Stimulated activated CD8-positive, alpha-beta memory T cell treated with anti-CD3 and anti-CD28 coated beads, Interleukin-2, amount 100 ng/mL, for 1 hour (primary cell): ENCODE measurements around the gene DBF4.
A peak's percentile ranks its signal among the peaks of the same experiment; 100 is the strongest.
"Not testable (repeated sequence)": the region's sequence is repeated elsewhere in the genome, so short reads cannot be mapped to it uniquely, and the experiment has no call there.

Source experiments
- DNase-seq, 2 donors: peaks; one replicate each; pipeline ENCODE4 v3.0.0-alpha.2; 2020; ENCODE audit warnings: low read depth in 2 of 2

The DBF4 gene, protein sequence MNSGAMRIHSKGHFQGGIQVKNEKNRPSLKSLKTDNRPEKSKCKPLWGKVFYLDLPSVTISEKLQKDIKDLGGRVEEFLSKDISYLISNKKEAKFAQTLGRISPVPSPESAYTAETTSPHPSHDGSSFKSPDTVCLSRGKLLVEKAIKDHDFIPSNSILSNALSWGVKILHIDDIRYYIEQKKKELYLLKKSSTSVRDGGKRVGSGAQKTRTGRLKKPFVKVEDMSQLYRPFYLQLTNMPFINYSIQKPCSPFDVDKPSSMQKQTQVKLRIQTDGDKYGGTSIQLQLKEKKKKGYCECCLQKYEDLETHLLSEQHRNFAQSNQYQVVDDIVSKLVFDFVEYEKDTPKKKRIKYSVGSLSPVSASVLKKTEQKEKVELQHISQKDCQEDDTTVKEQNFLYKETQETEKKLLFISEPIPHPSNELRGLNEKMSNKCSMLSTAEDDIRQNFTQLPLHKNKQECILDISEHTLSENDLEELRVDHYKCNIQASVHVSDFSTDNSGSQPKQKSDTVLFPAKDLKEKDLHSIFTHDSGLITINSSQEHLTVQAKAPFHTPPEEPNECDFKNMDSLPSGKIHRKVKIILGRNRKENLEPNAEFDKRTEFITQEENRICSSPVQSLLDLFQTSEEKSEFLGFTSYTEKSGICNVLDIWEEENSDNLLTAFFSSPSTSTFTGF

DNA sequence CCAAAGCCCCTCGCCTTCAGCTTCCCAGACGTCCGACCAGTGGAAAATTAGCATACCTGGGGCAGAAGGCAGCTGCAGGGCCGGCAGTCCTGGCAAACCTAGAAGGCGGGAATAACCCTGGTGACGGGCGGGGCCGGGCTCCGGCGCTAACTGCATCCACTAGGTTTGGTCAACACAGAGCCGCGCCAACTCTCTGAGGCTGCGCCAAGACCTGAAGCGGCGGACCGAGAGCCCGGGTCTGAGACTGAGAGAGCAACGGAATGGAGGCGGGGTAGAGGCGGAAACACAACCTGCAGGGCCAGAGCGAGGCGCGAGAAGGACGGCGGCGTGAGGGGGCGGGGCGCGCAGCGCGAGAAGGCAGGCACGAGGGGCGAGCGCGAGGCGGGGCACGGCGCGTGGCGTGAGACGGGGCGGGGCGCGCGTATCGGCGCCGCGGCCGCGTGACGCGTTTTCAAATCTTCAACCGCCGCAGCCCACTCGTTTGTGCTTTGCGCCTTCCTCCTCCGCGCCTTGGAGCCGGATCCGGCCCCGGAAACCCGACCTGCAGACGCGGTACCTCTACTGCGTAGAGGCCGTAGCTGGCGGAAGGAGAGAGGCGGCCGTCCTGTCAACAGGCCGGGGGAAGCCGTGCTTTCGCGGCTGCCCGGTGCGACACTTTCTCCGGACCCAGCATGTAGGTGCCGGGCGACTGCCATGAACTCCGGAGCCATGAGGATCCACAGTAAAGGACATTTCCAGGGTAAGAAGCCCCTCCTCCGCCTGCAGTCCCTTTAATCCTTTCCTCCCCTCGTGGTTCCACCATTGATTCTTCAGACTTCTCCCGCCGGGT lies at the start of gene DBF4, which contains the start of gene SLC25A40:
Gene DBF4 (plus strand): TSS at position 454 of the 829 bp plus-strand sequence. CDS start 240 bp downstream, at position 694.
Gene SLC25A40 (minus strand): TSS at position 321 of the 829 bp plus-strand sequence. CDS start 17,633 bp downstream, outside the sequence.
- peak; percentile 89 to 91 for DNase-seq

DNA sequence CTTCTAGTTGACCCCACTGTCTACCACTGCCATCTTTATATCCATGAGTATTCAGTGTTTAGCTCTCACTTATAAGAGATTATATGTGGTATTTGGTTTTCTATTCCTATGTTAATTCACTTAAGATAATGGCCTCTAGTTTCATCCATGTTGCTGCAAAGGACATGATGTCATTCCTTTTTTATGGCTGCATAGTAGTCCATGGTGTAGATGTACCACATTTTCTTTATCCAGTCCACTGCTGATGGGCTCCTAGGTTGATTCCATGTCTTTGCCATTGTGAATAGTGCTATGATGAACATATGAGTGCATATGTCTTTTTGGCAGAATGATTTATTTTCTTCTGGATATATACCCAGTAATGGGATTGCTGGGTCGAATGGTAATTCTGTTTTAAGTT lies 47.9 kb upstream of the DBF4 start:
- DNase-seq, result not testable (repeated sequence)

DNA sequence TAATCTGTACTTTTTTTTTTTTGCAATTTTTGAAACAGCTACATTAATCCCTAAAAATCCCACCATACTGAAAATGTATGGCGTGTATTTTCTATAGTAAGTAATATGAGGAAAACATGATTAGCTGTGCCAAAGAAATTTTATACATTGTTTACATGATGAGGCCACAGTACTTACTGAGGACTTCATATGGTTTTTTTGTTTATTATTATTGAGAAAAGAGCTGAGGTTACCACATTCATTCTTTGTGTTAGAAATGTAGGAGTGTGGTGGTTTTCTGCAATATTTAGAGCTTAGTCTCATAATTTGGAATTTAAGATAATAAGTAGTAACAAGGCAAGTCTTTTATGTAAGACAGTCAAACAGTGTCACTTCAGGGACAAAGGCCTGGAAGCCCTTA lies 45.2 kb upstream of the DBF4 start:
- DNase-seq, result no peak

DNA sequence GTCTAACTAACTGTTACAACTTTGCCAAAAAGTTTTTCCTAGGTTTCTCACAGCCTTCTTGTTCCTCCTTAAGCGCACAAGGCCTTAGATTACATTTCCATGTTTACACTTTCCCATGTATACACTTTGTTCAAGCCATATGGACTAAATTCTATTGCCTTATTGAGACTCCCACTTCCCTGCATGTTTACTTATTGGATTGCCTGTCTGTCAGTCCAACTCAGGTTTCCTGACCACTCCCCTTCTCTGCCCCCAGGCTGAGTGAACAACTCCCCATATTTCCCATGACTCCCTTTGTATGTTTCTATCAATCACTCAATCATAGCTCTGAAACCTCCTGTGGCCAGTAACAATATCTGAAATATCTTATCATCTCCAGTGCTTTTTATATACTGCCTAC lies 43.2 kb upstream of the DBF4 start:
- DNase-seq, result no peak

DNA sequence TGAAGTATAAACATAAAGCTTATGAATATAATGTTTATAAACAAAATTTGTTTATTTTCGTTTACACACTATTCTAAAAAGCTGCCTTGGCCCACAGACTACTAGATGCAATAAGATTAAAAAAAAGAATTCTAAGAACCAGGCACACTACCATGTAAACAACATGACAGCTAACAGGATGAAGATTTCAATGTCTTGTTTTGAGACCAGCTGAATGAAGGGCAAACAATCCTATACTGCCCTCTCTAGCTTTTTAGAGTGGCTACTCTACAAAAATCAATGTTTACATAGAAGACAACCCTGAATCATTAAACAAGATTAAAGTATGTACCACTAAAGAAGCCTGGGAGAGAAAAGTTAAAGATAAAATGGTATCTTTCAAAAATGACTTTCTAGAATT lies 38.7 kb upstream of the DBF4 start:
- no peak for DNase-seq

DNA sequence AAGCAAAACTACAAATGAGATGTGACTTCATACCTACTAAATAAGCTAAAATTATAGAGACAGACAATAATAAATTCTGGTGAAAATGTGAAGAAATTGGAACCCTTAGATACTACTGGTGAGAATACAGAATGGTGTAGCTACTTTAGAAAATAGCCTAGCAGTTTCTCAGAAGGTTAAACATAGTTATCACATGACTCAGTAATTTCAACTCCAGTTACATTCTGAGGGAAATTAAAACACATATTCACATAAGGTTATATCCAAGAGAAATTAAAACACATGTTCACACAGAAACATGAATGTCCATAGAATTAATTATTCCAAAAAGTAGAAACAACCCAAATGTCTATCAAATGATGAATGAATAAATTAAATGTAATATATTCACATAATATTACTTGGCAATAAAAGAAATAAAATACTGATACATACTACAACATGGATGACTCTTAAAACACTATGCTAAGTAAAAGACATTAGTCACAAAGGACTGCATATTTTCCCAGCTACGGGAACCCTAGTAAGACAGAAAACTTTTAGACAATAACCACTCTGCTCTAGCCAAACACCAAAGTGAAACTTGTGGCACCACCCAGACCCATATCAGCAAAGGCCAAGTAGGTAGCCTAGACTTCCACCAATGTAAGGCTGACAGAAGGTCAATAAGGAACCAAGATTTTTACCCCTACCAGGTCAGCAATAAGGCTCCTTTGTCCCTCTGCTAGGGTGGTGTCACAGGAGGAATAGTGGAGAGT lies 25.3 kb upstream of the DBF4 start:
- no peak for DNase-seq

DNA sequence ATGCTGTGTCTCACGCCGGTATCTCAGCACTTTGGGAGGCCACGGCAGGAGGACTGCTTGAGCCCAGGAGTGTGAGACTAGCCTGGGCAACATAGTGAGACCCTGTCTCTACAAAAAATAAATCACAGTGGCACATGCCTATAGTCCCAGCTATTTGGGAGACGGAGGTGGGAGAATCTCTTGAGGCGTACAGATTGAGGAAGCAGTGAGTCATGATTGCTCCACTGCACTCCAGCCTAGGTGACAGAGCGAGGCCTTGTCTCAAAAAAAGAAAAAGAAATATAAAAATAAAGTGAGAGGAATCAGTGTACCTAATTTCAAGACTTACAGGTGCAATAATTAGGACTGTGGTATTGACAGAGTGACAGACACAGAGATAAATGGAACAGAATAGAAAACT lies 24.0 kb upstream of the DBF4 start:
- no peak for DNase-seq

DNA sequence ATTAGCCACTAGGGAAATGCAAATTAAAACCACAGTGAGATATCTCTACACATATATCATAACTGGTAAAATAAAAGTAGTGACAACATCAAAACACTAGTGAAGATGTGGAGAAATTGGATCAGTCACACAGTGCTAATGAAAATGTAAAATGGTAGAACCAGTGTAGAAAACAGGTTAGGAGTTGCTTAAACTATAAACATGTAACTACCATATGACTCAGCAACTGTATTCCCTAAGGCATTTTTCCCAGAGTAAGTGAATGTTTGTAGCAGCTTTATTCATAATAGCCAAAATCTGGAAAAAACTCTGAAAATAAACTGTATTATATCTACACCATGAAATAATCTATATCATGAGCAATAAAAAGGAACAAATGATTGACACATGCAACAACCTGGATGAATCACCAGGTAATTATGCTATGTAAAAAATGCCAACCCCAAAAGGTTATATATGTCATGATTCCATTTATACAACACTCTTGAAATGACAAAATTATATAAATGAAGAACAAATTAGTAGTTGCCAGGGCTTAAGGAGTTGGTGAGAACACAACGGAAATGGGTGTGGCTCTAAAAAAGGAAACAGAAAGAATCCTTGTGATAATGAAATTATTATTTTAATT lies 22.9 kb upstream of the DBF4 start:
- no peak for DNase-seq

DNA sequence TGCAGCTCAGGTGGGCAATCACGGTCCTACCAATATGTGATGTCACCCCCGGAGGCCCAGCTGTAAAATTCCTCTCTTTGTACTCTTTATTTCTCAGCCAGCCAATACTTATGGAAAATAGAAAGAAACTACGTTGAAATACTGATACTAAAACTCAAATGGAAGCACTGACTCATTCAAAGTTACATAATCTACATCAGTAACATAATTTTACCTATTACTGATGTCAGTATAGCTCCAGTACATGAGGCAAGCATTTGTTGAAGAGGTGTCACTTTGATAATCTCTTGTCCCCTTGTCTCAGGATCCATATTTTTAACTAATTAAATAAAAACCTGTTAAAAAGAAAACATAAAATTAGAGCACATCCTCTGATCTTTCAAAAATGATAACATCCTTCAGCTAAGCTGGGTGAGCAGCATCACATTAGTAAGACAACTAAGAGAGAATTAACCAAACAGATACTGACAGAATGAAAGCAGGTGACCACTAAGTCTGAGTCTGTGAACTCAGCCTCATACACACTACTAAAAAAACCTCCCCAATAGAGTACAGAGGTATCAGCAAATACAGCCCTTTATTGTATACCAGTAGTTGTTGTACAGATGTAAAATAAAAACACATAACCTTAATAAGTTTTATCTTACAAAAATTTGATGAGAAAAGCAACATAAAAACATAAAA lies 17.7 kb upstream of the DBF4 start:
- DNase-seq, result no peak

DNA sequence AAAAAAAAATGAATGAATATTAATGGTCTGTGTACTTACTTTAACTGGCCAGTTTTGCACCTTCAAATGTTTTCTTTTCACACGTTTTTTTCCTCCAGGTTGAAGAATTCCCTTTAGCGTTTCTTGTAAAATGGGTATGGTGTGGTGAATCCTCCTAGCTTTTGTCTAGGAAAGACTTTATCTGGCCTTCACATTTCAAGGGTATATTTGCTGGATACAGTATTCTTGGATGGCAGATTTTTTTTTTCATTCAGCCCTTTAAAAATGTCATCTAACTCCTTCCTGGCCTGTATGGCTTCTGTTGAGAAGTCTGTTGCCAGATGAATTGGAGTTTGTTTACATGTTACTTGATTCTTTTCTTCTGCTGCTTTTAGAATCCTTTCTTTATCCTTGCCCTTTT lies 10.2 kb upstream of the DBF4 start:
- DNase-seq, result no peak

DNA sequence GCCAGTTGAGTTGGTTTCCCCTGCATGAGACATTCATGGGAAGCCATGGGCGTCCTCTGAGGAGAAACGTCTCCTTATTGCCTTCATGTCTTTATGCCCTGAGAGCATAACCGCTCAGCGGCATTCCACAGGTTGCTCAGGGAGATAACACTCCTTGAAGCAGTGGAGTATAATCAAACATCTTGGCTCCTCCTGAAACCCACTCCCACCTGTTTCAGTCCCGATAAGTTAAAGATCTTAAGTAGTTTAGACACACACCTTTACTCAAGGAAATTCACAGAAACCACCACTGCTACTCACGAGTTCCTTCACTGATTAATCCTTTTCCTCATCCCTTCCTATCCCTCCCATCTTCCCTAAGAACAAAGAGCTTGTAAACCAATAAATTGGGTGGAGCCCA lies 9.8 kb upstream of the DBF4 start:
- DNase-seq, result not testable (repeated sequence)

DNA sequence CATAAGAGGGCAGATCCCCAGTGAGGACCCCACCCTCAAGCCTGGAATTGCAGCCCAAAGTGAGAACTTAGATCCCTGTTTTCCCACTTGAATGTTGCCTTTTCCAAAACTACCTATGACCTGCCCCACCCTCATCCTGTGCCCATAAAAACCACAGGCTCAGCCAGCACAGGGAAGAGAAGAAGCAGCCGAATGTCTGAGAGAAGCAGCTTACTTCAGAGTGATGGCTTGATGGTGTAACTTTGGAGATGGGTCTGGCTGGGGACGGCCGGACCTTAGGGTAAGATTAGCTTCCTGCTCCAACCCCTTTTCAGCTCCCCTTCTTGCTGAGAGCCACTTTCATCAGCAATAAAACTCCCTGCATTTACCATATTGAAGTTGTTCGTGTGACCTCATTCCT lies 5.8 kb upstream of the DBF4 start:
- DNase-seq, result no peak

DNA sequence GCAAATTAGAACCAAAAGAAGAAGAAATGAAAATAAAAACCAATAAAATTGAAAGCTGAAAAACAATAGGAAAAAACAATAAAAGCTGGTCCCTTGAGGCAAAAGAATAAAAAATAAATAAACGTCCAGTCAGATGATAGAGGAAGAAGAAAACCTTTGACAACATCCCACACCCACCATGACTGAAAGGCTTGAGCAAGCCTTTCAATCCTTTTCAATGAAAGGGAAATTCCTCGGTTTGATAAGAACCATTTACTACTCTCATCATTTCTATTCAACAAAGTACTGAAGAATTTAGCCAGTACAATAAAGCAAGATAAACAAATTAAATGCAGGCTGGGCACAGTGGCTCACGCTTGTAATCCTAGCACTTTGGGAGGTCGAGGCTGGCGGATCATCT lies 3.9 kb upstream of the DBF4 start:
- DNase-seq, result no peak

DNA sequence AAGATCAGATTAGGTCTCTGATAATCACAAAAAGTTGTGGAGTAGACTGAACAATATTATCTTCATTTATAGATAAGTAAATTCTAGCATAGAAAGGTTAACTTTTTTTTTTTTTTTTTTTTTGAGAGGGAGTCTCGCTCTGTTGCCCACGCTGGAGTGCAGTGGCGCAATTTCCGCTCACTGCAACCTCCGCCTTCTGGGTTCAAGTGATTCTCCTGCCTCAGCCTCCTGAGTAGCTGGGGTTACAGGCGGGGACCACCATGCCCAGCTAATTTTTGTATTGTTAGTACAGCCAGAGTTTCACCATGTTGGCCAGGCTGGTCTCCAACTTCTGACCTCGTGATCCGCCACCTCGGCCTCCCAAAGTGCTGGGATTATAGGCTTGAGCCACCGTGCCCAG lies 3.0 kb upstream of the DBF4 start:
- not testable (repeated sequence) for DNase-seq

DNA sequence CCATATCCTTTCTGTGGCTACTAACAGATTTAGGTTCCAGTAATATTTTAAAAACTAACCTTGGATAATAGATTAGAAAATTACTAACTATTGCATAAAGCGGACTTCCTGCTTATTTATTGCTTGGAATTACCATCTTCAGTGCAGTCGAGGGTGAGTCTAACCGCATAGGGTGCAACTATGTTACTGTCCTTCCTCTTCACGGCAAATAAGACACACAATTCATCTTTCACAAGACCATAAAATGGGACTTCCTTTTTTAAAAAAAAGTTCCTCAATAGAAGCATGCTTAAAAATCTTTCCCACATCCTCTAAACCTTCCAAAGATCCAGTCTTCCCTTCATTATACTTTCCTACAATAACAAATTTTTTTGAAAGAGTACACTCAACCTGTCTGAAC lies 2.2 kb upstream of the DBF4 start:
- no peak for DNase-seq

DNA sequence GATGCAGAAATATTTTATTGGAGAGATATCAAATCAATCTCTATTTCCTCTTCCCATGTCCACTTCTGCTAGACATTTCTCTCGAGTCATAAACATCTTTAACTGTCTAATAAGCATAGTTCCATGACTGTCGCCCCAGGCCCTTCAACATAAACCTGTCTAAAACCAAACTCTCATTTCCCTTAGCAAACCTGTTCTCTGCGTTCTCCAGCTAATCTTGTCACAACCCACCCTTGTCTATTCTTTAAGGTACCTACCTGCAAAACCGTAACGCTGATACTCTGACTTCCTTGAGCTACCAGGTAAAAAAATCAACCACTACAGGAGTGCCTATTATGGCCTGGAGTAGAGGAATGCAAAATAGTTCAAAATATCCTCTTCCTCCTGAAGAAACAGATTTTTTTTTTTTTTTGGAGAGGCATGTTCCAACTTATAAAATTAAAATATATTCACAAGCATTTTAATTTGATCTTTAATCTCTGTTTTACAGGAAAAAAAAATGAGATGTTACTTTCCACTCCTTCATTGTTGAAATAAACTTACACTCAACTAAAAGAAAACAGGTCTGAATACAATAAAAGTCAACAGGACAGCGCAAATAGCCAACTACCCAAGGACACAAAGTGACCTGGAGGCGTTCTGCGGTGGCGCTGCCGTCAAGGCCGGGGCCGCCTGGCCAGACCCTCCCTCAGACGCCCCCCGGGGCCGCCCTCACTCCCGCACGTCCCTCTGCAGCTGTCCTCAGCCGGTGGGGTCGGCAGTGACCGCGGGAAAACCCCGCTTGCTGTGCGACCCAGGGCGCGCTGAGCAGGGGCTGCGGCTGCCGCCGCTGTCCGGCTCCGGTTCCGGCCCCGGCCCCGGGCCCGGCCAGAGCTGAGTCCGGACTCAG lies 898 bp upstream of the DBF4 start:
- DNase-seq, result peak in 1 of 2 donors; percentile 2

DNA sequence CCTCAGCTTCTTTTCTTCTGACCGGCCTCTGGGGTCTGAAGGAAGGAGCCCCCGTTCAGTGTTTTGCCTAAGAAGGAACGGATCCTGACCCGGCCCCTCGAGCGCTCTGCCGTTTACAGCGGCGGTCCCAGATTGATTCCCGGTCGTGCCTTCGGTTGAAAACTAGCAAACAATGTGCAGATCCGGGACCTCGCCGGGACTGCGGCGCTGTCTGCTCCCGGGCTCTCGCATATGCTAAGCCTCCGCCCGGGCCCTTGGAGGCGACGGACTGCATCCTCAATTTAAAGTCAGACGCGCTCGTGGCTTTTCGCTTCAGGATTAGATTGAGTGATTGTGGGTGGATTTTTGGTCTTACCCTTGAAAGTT lies 559 bp downstream of the DBF4 start:
- DNase-seq, result peak in 1 of 2 donors; percentile 1

DNA sequence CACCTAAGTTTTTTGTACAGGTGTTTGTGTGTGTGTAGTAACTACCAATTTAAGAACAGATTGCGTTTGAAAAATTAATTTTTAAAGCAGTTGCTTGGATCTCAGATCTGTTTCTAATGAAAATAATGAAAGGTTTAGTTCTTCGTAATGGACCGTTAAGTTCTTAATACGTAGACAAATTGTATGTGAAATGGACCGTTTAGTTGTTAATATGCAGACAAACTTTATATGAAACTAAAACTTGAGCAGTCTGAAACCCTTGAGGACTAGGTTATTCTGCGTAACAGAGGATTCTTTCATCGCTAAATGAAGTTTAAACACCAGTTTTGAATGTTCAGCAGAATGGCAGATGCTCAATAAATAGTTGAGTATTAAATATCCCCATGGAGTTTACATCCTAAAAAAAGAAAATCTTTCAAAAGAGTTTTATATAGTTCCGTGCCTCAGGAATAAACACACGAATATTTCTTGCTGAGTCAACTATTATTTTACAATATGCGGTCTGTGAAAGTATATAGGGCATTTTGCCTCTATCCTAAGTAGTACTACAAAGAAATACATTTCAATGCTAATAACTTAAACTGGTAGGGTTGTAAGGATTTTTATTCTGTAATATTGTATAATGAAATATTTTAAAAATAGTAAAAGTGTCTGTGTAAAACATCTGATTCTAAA lies 1.2 kb downstream of the DBF4 start:
- DNase-seq, result no peak

DNA sequence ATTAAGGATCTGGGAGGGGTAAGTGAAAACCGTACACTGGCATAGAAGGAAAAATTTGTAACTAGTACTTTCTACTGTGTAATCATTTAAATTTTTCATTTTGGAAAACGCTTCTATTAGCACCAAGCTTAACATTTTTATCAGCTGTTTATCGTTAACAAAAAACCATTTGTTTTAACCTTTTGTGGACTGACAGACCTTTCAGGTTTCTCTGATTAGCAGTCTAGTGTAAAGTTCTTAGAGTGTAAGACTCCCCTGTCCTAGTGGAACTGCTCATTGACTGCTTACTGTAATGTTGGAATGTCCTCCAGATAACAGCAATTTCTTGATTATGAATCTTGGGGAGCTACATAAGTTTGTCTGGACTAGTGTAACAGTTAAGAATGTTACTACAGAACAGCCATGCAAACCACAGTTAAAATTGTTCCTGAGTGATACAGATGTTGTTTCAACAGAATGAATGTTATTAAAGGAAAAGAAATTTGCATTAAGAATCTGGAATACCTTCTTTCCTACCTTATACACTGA lies 2.0 kb downstream of the DBF4 start:
- no peak for DNase-seq
